Measurements from ENCODE around the gene LYAR. TPM values are rescaled to one million over a fixed set of nuclear protein-coding genes. Genes with fewer than 3 reads are reported as not detected.

LYAR gene
- total and polyA plus RNA-seq, 2 experiments from 2014 or later = 44.0 to 105 TPM

DNA sequence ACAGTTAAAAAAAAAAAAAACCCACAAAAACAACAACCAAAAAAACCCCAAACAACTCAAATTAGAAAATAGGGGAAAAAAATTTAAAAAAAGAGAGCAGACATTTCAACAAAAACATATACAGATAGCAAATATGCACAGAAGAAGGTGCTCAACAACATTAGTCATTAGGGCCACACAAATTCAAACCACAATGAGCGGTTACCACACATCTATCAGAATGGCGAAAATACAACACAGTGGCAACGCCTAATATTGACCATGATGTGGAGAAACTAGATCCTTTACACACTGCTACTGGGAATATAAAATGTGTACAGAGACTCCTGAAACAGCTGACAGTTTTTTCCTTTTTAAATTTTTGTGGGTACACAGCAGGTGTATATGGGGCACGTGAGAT lies 19.4 kb downstream of the LYAR start:
- H3F3A ChIP-seq (replicated peaks; ENCODE audit: low read depth) = no peaks in the 10 kb centered on the region
- no peak for DNase-seq (ENCODE audit: low spot score)
- no peak overlapping the region for H3K4me3 ChIP-seq
- Mint-ChIP-seq H3K27me3 (ENCODE audit: insufficient read depth, low read depth, poor library complexity) (peaks cover 1% of the 10 kb centered on the region), H3K9me3 (no peaks in the 10 kb centered on the region), H3K4me3 (no peak overlapping the region), H3K4me1 (no peaks in the 10 kb centered on the region), H3K36me3 (ENCODE audit: low read depth) (peaks cover 76% of the 10 kb centered on the region), H3K27ac (no peak overlapping the region)
- H2AFZ ChIP-seq = no peak overlapping the region
- no peak for ATAC-seq
- H3K36me3 ChIP-seq (ENCODE audit: insufficient read depth) = peaks cover 58% of the 10 kb centered on the region
- 0 out of 2 replicates have a peak, but pooled peaks cover 3% of the 10 kb centered on the region for H3K79me2 ChIP-seq (replicated peaks; ENCODE audit: insufficient read depth)
- H4K20me1 ChIP-seq (replicated peaks; ENCODE audit: insufficient read depth) = peaks cover 12% of the 10 kb centered on the region; the same call in 1 of the 2 replicates
- H3K27ac ChIP-seq (ENCODE audit: low read depth) = no peak overlapping the region
- no peaks in the 10 kb centered on the region for H3K9me2 ChIP-seq (ENCODE audit: insufficient read depth)
- H3K4me2 ChIP-seq = no peak overlapping the region
- no peak for TF ChIP-seq EZH2phosphoT487 (IDR thresholded peaks at IDR 0.05; ENCODE audit: unreplicated experiment)
- H3K4me1 ChIP-seq (ENCODE audit: insufficient read depth) = no peaks in the 10 kb centered on the region
- no peaks in the 10 kb centered on the region for H3K27me3 ChIP-seq (ENCODE audit: insufficient read depth)

GRCh38 chr4:4269856-4270255 lies 20.1 kb downstream of the LYAR start:
- no peak overlapping the region for H3K4me3 ChIP-seq
- H3K4me2 ChIP-seq = no peak overlapping the region
- Mint-ChIP-seq H3K36me3 (ENCODE audit: low read depth) (peaks cover 70% of the 10 kb centered on the region), H3K4me1 (no peaks in the 10 kb centered on the region), H3K4me3 (no peak overlapping the region), H3K27me3 (ENCODE audit: insufficient read depth, low read depth, poor library complexity) (peaks cover 1% of the 10 kb centered on the region), H3K9me3 (no peaks in the 10 kb centered on the region), H3K27ac (no peak overlapping the region)
- no peaks in the 10 kb centered on the region for H3K4me1 ChIP-seq (ENCODE audit: insufficient read depth)
- H2AFZ ChIP-seq = no peak overlapping the region
- no peaks in the 10 kb centered on the region; the same call in 1 of the 2 replicates for H3K9me2 ChIP-seq (ENCODE audit: insufficient read depth)
- H4K20me1 ChIP-seq (replicated peaks; ENCODE audit: insufficient read depth) = peaks cover 12% of the 10 kb centered on the region; the same call in 1 of the 2 replicates
- no peaks in the 10 kb centered on the region for H3F3A ChIP-seq (replicated peaks; ENCODE audit: low read depth)
- no peak overlapping the region for H3K27ac ChIP-seq (ENCODE audit: low read depth)
- DNase-seq (ENCODE audit: low spot score) = no peak
- 0 out of 2 replicates have a peak, but pooled peaks cover 3% of the 10 kb centered on the region for H3K79me2 ChIP-seq (replicated peaks; ENCODE audit: insufficient read depth)
- peaks cover 51% of the 10 kb centered on the region for H3K36me3 ChIP-seq (ENCODE audit: insufficient read depth)
- H3K27me3 ChIP-seq (ENCODE audit: insufficient read depth) = no peaks in the 10 kb centered on the region
- ATAC-seq = no peak
- TF ChIP-seq STAT1 (IDR thresholded peaks at IDR 0.05; ENCODE audit: unreplicated experiment) (no peak), POLR2AphosphoS5 (IDR thresholded peaks at IDR 0.05; ENCODE audit: low read depth) (no peak), CREB1 (CRISPR knock-in tag; IDR thresholded peaks at IDR 0.05; ENCODE audit: low read depth) (no peak), ZNF331 (CRISPR knock-in tag; IDR thresholded peaks at IDR 0.05; ENCODE audit: low read depth) (no peak), ZNF114 (CRISPR knock-in tag; IDR thresholded peaks at IDR 0.05) (no peak), JUNB (IDR thresholded peaks at IDR 0.05; ENCODE audit: unreplicated experiment) (no peak), EZH2phosphoT487 (IDR thresholded peaks at IDR 0.05; ENCODE audit: unreplicated experiment) (no peak), EZH2 (IDR thresholded peaks at IDR 0.05; ENCODE audit: low read depth, unreplicated experiment) (no peak)
- TF ChIP-seq, protein P1, sequence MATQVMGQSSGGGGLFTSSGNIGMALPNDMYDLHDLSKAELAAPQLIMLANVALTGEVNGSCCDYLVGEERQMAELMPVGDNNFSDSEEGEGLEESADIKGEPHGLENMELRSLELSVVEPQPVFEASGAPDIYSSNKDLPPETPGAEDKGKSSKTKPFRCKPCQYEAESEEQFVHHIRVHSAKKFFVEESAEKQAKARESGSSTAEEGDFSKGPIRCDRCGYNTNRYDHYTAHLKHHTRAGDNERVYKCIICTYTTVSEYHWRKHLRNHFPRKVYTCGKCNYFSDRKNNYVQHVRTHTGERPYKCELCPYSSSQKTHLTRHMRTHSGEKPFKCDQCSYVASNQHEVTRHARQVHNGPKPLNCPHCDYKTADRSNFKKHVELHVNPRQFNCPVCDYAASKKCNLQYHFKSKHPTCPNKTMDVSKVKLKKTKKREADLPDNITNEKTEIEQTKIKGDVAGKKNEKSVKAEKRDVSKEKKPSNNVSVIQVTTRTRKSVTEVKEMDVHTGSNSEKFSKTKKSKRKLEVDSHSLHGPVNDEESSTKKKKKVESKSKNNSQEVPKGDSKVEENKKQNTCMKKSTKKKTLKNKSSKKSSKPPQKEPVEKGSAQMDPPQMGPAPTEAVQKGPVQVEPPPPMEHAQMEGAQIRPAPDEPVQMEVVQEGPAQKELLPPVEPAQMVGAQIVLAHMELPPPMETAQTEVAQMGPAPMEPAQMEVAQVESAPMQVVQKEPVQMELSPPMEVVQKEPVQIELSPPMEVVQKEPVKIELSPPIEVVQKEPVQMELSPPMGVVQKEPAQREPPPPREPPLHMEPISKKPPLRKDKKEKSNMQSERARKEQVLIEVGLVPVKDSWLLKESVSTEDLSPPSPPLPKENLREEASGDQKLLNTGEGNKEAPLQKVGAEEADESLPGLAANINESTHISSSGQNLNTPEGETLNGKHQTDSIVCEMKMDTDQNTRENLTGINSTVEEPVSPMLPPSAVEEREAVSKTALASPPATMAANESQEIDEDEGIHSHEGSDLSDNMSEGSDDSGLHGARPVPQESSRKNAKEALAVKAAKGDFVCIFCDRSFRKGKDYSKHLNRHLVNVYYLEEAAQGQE (IDR thresholded peaks at IDR 0.05; ENCODE audit: unreplicated experiment) = no peak
- TF ChIP-seq, protein P2, sequence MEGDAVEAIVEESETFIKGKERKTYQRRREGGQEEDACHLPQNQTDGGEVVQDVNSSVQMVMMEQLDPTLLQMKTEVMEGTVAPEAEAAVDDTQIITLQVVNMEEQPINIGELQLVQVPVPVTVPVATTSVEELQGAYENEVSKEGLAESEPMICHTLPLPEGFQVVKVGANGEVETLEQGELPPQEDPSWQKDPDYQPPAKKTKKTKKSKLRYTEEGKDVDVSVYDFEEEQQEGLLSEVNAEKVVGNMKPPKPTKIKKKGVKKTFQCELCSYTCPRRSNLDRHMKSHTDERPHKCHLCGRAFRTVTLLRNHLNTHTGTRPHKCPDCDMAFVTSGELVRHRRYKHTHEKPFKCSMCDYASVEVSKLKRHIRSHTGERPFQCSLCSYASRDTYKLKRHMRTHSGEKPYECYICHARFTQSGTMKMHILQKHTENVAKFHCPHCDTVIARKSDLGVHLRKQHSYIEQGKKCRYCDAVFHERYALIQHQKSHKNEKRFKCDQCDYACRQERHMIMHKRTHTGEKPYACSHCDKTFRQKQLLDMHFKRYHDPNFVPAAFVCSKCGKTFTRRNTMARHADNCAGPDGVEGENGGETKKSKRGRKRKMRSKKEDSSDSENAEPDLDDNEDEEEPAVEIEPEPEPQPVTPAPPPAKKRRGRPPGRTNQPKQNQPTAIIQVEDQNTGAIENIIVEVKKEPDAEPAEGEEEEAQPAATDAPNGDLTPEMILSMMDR (conservative IDR thresholded peaks at IDR 0.05; ENCODE audit: low read depth in 2 of 2) = no peak
- TF ChIP-seq, protein P3, sequence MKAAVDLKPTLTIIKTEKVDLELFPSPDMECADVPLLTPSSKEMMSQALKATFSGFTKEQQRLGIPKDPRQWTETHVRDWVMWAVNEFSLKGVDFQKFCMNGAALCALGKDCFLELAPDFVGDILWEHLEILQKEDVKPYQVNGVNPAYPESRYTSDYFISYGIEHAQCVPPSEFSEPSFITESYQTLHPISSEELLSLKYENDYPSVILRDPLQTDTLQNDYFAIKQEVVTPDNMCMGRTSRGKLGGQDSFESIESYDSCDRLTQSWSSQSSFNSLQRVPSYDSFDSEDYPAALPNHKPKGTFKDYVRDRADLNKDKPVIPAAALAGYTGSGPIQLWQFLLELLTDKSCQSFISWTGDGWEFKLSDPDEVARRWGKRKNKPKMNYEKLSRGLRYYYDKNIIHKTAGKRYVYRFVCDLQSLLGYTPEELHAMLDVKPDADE (IDR thresholded peaks at IDR 0.05) = no peak

Measured in GM23338 (cell line).